ENCODE measurements around the gene TUBA3E. TPM values are rescaled to one million over a fixed set of nuclear protein-coding genes. Genes with fewer than 3 reads are reported as not detected.

Gene TUBA3E
- total and polyA plus RNA-seq, 4 donors, result 0.11 TPM; not detected in 3

Other genes starting within 250 kb of the TUBA3E start
- gene RAB6C, start 218.8 kb downstream of the TUBA3E start, total RNA-seq, result 1 to 10 TPM in 1 of 2 donors, under 1 TPM in 1; 0.44 to 1.6 TPM
- 1 to 10 TPM; 3.8 to 4.5 TPM for gene RAB6C, start 218.8 kb downstream of the TUBA3E start, polyA plus RNA-seq (ENCODE audit: insufficient read length in 2 of 2)
- under 1 TPM; 0.10 to 0.17 TPM for gene POTEF, start 69.2 kb downstream of the TUBA3E start, total RNA-seq
- gene POTEF, start 69.2 kb downstream of the TUBA3E start, polyA plus RNA-seq (ENCODE audit: insufficient read length in 2 of 2), result under 1 TPM; 0.38 to 0.55 TPM
- 10 to 100 TPM in 1 of 2 donors, 1 to 10 TPM in 1; 6.4 to 17.6 TPM for gene CCDC74B, start 53.3 kb downstream of the TUBA3E start, total RNA-seq
- 10 to 100 TPM; 20.2 to 23.8 TPM for gene CCDC74B, start 53.3 kb downstream of the TUBA3E start, polyA plus RNA-seq (ENCODE audit: insufficient read length in 2 of 2)
- 10 to 100 TPM; 14.4 to 23.8 TPM for gene SMPD4, start 16.8 kb downstream of the TUBA3E start, total RNA-seq
- 10 to 100 TPM; 56.0 to 60.6 TPM for gene SMPD4, start 16.8 kb downstream of the TUBA3E start, polyA plus RNA-seq (ENCODE audit: insufficient read length in 2 of 2)
- 100 to 1,000 TPM in 1 of 2 donors, 10 to 100 TPM in 1; 58.7 to 256 TPM for gene MZT2B, start 16.2 kb downstream of the TUBA3E start, total RNA-seq
- 100 to 1,000 TPM; 240 to 252 TPM for gene MZT2B, start 16.2 kb downstream of the TUBA3E start, polyA plus RNA-seq (ENCODE audit: insufficient read length in 2 of 2)
- 10 to 100 TPM; 46.7 to 53.4 TPM for gene IMP4, start 144.5 kb upstream of the TUBA3E start, total RNA-seq
- 10 to 100 TPM; 54.8 to 55.1 TPM for gene IMP4, start 144.5 kb upstream of the TUBA3E start, polyA plus RNA-seq (ENCODE audit: insufficient read length in 2 of 2)
- 10 to 100 TPM; 18.2 to 21.7 TPM for gene PTPN18, start 157.6 kb upstream of the TUBA3E start, total RNA-seq
- gene PTPN18, start 157.6 kb upstream of the TUBA3E start, polyA plus RNA-seq (ENCODE audit: insufficient read length in 2 of 2), result 10 to 100 TPM; 30.0 to 37.6 TPM